Lung (tissue), 12 donors: ENCODE results near the gene OR6J1. TPM values are rescaled to one million over a fixed set of nuclear protein-coding genes. Genes with fewer than 3 reads are reported as not detected.

Experiments used
- ATAC-seq: fragments of 200-7000 bp; cut with Tn5 transposase; one replicate; pipeline ENCODE4 v1.9.1; 2020; ENCODE audit warnings: moderate number of reproducible peaks; ENCODE audit not compliant: insufficient read depth, low FRiP score
- DNase-seq, 3 donors: peaks; one replicate each; pipeline ENCODE4 v3.0.0-alpha.2; 2013 to 2017
- H3K27ac ChIP-seq, 2 donors: one replicate each; pipeline ENCODE4 v1.5.1; 2013; ENCODE audit warnings: mild to moderate bottlenecking in 2 of 2, moderate library complexity in 2 of 2, control low read depth in 1 of 2, inconsistent platforms in 1 of 2, low read depth in 1 of 2, low read length in 1 of 2
- H3K27me3 ChIP-seq, 3 donors: one replicate each; pipeline ENCODE4 v1.5.1; 2013; ENCODE audit warnings: low read length in 2 of 3; ENCODE audit not compliant: control insufficient read depth in 3 of 3, insufficient read depth in 3 of 3
- H3K36me3 ChIP-seq, 4 donors: one replicate each; pipeline ENCODE4 v1.5.1; 2013; ENCODE audit warnings: low read length in 4 of 4, mild to moderate bottlenecking in 1 of 4, moderate library complexity in 1 of 4; ENCODE audit not compliant: control insufficient read depth in 4 of 4, insufficient read depth in 4 of 4
- H3K4me1 ChIP-seq, 5 donors: one replicate each; pipeline ENCODE4 v1.5.1; 2013; ENCODE audit warnings: low read length in 5 of 5, mild to moderate bottlenecking in 2 of 5, moderate library complexity in 1 of 5; ENCODE audit not compliant: control insufficient read depth in 5 of 5, insufficient read depth in 5 of 5
- H3K4me3 ChIP-seq: one replicate; pipeline ENCODE4 v1.5.1; 2013; ENCODE audit warnings: mild to moderate bottlenecking, control low read depth, moderate library complexity
- H3K9ac ChIP-seq, 2 donors: one replicate each; pipeline ENCODE4 v1.5.1; 2013; ENCODE audit warnings: low read length in 2 of 2, control low read depth in 1 of 2; ENCODE audit not compliant: insufficient read depth in 1 of 2
- H3K9me3 ChIP-seq, 4 donors: one replicate each; pipeline ENCODE4 v1.5.1; 2013; ENCODE audit warnings: low read length in 3 of 4, mild to moderate bottlenecking in 1 of 4, moderate library complexity in 1 of 4; ENCODE audit not compliant: control insufficient read depth in 4 of 4, insufficient read depth in 3 of 4
- WGBS, 2 donors: extraction: QIAGEN DNeasy Blood & Tissue Kit; methylation state at CpG; one replicate each; pipeline ENCODE4 v1.1.7; 2013; 5-methylcytosine and 5-hydroxymethylcytosine counted together
- polyA plus RNA-seq, 2 donors: library from polyadenylated mRNA; stranded (reverse); fragments of 200-250 nt; gene quantifications; one replicate each; pipeline ENCODE4 v1.2.1, GENCODE V29; 2013
- total RNA-seq, 2 donors: library from RNA; depleted of rRNA in 1 of 2; stranded (reverse); fragments of >200 nt in 1 of 2; gene quantifications; one replicate each; pipeline ENCODE4 v1.2.1, GENCODE V29; 2014 to 2021
- TF ChIP-seq, protein P1 (sequence below): IDR thresholded peaks from 2 replicates; pipeline ENCODE4 v1.5.1; 2012; ENCODE audit warnings: mild to moderate bottlenecking; ENCODE audit errors: control extremely low read depth, extremely low read depth
- donor health status: control.
- donor health status: control.
- donor health status: Bipolar disorder and iron deficiency.
- donor health status: healthy.
- donor health status: DM: yes; HTN: yes; CAD: no.

OR6J1 gene
- total and polyA plus RNA-seq, 4 donors: 0.11 TPM; not detected in 3

DNA sequence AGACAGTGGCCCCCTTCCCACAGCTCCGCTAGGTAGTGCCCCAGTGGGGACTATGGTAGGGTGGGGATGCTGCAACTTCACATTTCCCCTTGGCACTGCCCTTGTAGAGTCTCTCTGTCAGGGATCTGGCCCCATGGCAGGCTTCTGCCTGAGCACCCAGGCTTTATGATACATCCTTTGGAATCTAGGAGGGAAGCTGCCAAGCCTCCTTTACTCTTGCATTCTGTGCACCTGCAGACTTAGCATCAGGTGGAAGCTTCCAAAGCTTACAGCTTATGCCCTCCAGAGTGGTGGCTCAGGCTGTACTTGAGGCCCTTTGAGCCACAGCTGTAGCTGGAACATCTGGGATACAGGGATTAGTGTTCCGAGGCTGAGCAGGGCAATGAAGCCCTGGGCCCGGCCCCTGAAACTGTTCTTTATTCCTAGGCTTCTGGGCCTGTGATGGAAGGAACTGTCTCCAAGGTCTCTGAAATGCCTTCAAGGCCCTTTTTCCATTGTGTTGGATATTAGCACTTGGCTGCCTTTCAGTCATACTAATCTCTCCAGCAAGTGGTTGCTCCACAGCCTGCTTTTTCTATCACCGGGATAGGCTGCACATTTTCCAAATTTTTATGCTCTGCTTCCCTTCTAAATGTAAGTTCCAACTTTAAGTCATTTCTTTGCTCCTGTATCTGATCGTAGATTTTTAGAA is 22.2 kb upstream of the OR6J1 start:
- ATAC-seq: no peak
- no peaks in the 10 kb centered on the region for H3K36me3 ChIP-seq
- H3K27ac ChIP-seq: no peak overlapping the region
- no peaks in the 10 kb centered on the region for H3K4me1 ChIP-seq
- H3K4me3 ChIP-seq: no peak overlapping the region
- WGBS, 2 donors: 90 to 93% methylated on average over 5 of the region's 5 CpGs
- peaks cover 0 to 2% (median 0%) of the 10 kb centered on the region in 4 donors for H3K9me3 ChIP-seq
- TF ChIP-seq, protein P1, sequence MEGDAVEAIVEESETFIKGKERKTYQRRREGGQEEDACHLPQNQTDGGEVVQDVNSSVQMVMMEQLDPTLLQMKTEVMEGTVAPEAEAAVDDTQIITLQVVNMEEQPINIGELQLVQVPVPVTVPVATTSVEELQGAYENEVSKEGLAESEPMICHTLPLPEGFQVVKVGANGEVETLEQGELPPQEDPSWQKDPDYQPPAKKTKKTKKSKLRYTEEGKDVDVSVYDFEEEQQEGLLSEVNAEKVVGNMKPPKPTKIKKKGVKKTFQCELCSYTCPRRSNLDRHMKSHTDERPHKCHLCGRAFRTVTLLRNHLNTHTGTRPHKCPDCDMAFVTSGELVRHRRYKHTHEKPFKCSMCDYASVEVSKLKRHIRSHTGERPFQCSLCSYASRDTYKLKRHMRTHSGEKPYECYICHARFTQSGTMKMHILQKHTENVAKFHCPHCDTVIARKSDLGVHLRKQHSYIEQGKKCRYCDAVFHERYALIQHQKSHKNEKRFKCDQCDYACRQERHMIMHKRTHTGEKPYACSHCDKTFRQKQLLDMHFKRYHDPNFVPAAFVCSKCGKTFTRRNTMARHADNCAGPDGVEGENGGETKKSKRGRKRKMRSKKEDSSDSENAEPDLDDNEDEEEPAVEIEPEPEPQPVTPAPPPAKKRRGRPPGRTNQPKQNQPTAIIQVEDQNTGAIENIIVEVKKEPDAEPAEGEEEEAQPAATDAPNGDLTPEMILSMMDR: no peak
- no peak for DNase-seq
- no peak overlapping the region for H3K9ac ChIP-seq
- no peaks in the 10 kb centered on the region for H3K27me3 ChIP-seq

GRCh38 chr14:22664261-22664660 is 20.1 kb upstream of the OR6J1 start:
- H3K36me3 ChIP-seq: no peaks in the 10 kb centered on the region
- no peaks in the 10 kb centered on the region for H3K4me1 ChIP-seq
- peaks cover 0 to 2% (median 0%) of the 10 kb centered on the region in 4 donors for H3K9me3 ChIP-seq
- no peak overlapping the region for H3K9ac ChIP-seq
- no peaks in the 10 kb centered on the region for H3K27me3 ChIP-seq
- DNase-seq (peak in 1 of 3 donors; percentile 8), ATAC-seq (no peak)
- H3K27ac ChIP-seq: no peak overlapping the region
- WGBS, 2 donors: 70 to 85% methylated on average over 6 of the region's 6 CpGs
- H3K4me3 ChIP-seq: no peak overlapping the region
- TF ChIP-seq, protein P1: no peak

GRCh38 chr14:22660654-22661053 is 16.5 kb upstream of the OR6J1 start:
- Histone ChIP-seq H3K4me1 (no peaks in the 10 kb centered on the region), H3K36me3 (no peaks in the 10 kb centered on the region), H3K9ac (no peak overlapping the region), H3K4me3 (no peak overlapping the region), H3K27me3 (no peaks in the 10 kb centered on the region), H3K9me3 (peaks cover 0 to 2% (median 0%) of the 10 kb centered on the region in 4 donors), H3K27ac (no peak overlapping the region)
- TF ChIP-seq, protein P1: no peak
- 92 to 97% methylated on average over 4 of the region's 4 CpGs for WGBS, 2 donors
- no peak for ATAC-seq
- DNase-seq: no peak

DNA sequence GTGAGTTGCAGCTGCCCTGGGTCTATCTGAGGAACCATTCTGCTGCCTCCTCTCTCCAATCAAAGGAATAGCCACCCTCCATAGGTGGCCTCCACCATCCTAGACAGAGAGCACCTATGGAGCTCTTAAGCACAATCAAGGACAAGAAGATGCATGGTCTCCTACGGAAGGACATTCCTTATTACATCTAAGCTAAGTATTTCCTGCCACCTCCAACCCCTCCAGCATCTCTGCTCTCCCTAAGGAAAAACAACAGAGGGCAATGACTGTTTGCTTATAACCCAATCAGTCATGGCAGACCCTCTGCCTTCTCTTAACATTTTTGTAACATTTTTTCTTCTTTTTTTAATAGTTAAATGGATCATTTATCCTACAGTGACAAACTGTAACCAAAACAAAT is 14.8 kb upstream of the OR6J1 start:
- TF ChIP-seq, protein P1: no peak
- DNase-seq: no peak
- H3K4me1 ChIP-seq: no peaks in the 10 kb centered on the region
- no peak overlapping the region for H3K9ac ChIP-seq
- H3K36me3 ChIP-seq: no peaks in the 10 kb centered on the region
- no peak overlapping the region for H3K27ac ChIP-seq
- H3K27me3 ChIP-seq: no peaks in the 10 kb centered on the region
- H3K9me3 ChIP-seq: no peaks in the 10 kb centered on the region
- no peak overlapping the region for H3K4me3 ChIP-seq
- 55 to 70% methylated on average over 1 of the region's 1 CpG for WGBS, 2 donors
- no peak for ATAC-seq
